ENCODE measurements around the gene ARHGAP9.

- TF ChIP-seq EZH2phosphoT487 (IDR thresholded peaks at IDR 0.05; ENCODE audit: insufficient read depth, low read depth): no peak
- TF ChIP-seq EZH2 (IDR thresholded peaks at IDR 0.05; ENCODE audit: insufficient read depth, poor library complexity, severe bottlenecking): no peak
Measured at GRCh38 chr12:57462912-57463253, 16.8 kb downstream of the ARHGAP9 start.

Measured in GM23248 (cell line).